ENCODE results near the gene AGAP1.

GRCh38 chr2:235497096-235497495, 3.3 kb downstream of the AGAP1 start:
- TF ChIP-seq CTCF (IDR thresholded peaks at IDR 0.05), result no peak
- no peak for TF ChIP-seq POLR2A (IDR thresholded peaks at IDR 0.05)

Data from right lobe of liver (tissue), 4 donors.